GM23248 (cell line): ENCODE results near the gene IRF2BP1. TPM values are rescaled to one million over a fixed set of nuclear protein-coding genes. Genes with fewer than 3 reads are reported as not detected.

Experiments
- DNase-seq: peaks from one replicate; pipeline ENCODE4 v3.0.0-alpha.2; 2015
- H2AFZ ChIP-seq: fragments of 200-600 bp; sonication (generic); 2 replicates; pipeline ENCODE4 v1.6.1; 2016; ENCODE audit warnings: antibody characterized with exemption
- H3F3A ChIP-seq: fragments of 200-600 bp; sonication (generic); 2 replicates; pipeline ENCODE4 v1.6.1; 2016; ENCODE audit warnings: mild to moderate bottlenecking, antibody characterized with exemption, mixed run types; ENCODE audit not compliant: insufficient read depth
- H3K27ac ChIP-seq: fragments of 200-600 bp; sonication (generic); 2 replicates; pipeline ENCODE4 v1.5.1; 2016; ENCODE audit warnings: mild to moderate bottlenecking
- H3K27me3 ChIP-seq: fragments of 200-600 bp; sonication (generic); replicated peaks from 2 replicates; pipeline ENCODE4 v1.6.1; 2016; ENCODE audit warnings: mild to moderate bottlenecking; ENCODE audit not compliant: insufficient read depth
- H3K36me3 ChIP-seq: fragments of 200-600 bp; sonication (generic); 2 replicates; pipeline ENCODE4 v1.6.1; 2016; ENCODE audit warnings: low read depth, mild to moderate bottlenecking
- H3K4me1 ChIP-seq: fragments of 200-600 bp; sonication (generic); 2 replicates; pipeline ENCODE4 v1.6.1; 2016; ENCODE audit warnings: mild to moderate bottlenecking; ENCODE audit not compliant: insufficient read depth
- H3K4me2 ChIP-seq: fragments of 200-600 bp; sonication (generic); one replicate; pipeline ENCODE4 v1.6.1; 2016; ENCODE audit warnings: mild to moderate bottlenecking; ENCODE audit not compliant: unreplicated experiment
- H3K4me3 ChIP-seq: fragments of 200-600 bp; sonication (generic); 2 replicates; pipeline ENCODE4 v1.5.1; 2016; ENCODE audit warnings: mild to moderate bottlenecking
- H3K79me2 ChIP-seq: fragments of 200-600 bp; sonication (generic); 2 replicates; pipeline ENCODE4 v1.6.1; 2016; ENCODE audit warnings: mild to moderate bottlenecking; ENCODE audit not compliant: insufficient read depth
- H3K9ac ChIP-seq: fragments of 200-600 bp; sonication (generic); 2 replicates; pipeline ENCODE4 v1.6.1; 2016; ENCODE audit warnings: mild to moderate bottlenecking
- H3K9me2 ChIP-seq: fragments of 200-600 bp; sonication (generic); 2 replicates; pipeline ENCODE4 v1.6.1; 2016; ENCODE audit warnings: mixed run types, mild to moderate bottlenecking, moderate library complexity; ENCODE audit not compliant: insufficient read depth
- H3K9me3 ChIP-seq: fragments of 200-600 bp; sonication (generic); one replicate; pipeline ENCODE4 v1.6.1; 2017; ENCODE audit warnings: low read depth
- H4K20me1 ChIP-seq: fragments of 200-600 bp; sonication (generic); 2 replicates; pipeline ENCODE4 v1.6.0; 2016; ENCODE audit not compliant: insufficient read depth
- EZH2 ChIP-seq: fragments of 200-600 bp; sonication (generic); IDR thresholded peaks from 2 replicates; pipeline ENCODE4 v1.6.1; 2018; ENCODE audit warnings: antibody characterized with exemption, mild to moderate bottlenecking; ENCODE audit not compliant: insufficient read depth, poor library complexity, severe bottlenecking
- EZH2phosphoT487 ChIP-seq: fragments of 200-600 bp; sonication (generic); IDR thresholded peaks from 2 replicates; pipeline ENCODE4 v1.6.1; 2018; ENCODE audit warnings: antibody characterized with exemption, moderate library complexity, mild to moderate bottlenecking, low read depth; ENCODE audit not compliant: insufficient read depth
- WGBS, 2 experiments: methylation state at CpG; one replicate each; pipeline ENCODE4 v1.1.6; 2015 to 2017; ENCODE audit warnings: low lambda C conversion rate in 2 of 2, low coverage in 1 of 2; ENCODE audit errors: missing lambda C conversion rate in 2 of 2; 5-methylcytosine and 5-hydroxymethylcytosine counted together
- in situ Hi-C: fragments of 300-500 bp; cut with MboI; formaldehyde crosslinking; loops from 2 replicates; pipeline ENCODE4 v1.15.0; 2020
- polyA plus RNA-seq: library from polyadenylated mRNA; unstranded; fragments of >200 nt; fragmentation: Nextera tagmentation; extraction: Ambion mirVana; gene quantifications from 2 replicates; pipeline ENCODE4 v1.2.1, GENCODE V29; 2016
- total RNA-seq: library from RNA; depleted of rRNA; stranded (reverse); fragments of >200 nt; shearing (Covaris generic); gene quantifications from 2 replicates; pipeline ENCODE4 v1.2.3, GENCODE V29; 2014

The IRF2BP1 gene
- total and polyA plus RNA-seq, 2 experiments from 2014 or later: 8.6 to 53.8 TPM

DNA sequence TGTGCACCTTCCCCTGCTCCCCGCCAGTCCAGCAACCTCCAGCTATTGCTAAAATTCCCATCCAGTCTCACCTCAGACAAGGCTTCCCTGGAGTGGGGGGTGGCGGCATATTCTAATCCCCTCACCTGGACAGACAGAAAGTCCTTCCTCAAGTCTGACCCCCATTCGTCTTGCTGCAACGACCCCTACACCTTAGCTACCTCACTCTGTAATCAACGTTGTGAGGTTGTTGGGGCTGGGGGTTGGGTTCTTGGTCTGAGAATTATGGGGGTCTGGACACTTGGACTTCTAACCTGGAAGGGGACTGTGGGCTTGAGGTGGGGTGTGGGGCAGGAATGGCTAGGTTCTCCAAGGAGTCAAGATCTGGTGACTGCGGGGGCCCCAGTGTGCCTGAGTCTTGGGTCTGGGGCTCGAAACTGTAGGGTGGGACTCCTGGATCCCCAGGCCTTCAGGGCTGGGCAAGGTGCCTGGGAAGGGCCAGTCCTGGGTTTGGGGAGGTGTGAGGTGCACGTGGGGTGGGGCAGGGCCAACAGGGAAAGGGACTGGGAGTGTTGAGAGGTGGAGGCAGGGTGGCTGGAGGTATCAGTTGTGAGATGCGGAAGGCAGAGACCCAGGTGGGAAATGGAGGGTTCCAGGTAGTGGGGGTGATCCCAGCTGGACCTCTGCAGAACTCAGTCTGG is 20.5 kb downstream of the IRF2BP1 start:
- Histone ChIP-seq H3K27me3 (peaks cover 27% of the 10 kb centered on the region), H2AFZ (no peak overlapping the region), H3K27ac (no peak overlapping the region), H3K4me1 (peaks cover 10% of the 10 kb centered on the region; the same call in 1 of the 2 replicates), H3K9ac (no peak overlapping the region), H3K9me3 (no peaks in the 10 kb centered on the region), H3K4me3 (no peak overlapping the region), H3K4me2 (no peak overlapping the region), H3F3A (peaks cover 10% of the 10 kb centered on the region; the same call in 1 of the 2 replicates), H3K79me2 (peaks cover 22% of the 10 kb centered on the region), H3K36me3 (0 out of 2 replicates have a peak, but pooled peaks cover 5% of the 10 kb centered on the region), H3K9me2 (no peaks in the 10 kb centered on the region), H4K20me1 (no peaks in the 10 kb centered on the region)
- WGBS, 2 experiments: 70 to 71% methylated on average over 9 of the region's 9 CpGs
- TF ChIP-seq EZH2 (no peak), EZH2phosphoT487 (no peak)
- DNase-seq: no peak
- in situ Hi-C loops: no loop called here

DNA sequence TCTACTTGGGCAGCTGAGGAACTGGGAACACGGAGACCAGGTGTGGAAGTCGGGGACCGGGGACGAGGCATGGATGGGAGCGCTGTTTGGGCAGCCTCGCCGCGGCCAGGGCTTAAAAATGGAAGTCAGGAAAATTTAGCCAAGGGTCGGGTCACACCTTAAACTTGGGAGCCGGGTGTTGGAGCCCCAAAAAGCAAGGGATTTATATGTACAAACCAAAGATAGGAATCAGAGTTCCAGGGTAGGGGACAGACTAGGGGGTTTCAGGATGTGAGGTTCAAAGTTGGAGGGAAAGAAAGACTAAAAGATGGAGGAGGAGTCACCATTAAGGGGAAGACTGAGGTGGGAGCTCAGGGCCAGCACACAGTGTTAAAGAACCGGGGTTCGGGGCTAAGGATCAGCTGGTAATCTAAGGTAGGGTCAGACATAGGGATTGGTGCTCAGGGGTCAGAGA is 21.3 kb downstream of the IRF2BP1 start:
- Histone ChIP-seq H3K9ac (no peak overlapping the region), H3F3A (peaks cover 10% of the 10 kb centered on the region; the same call in 1 of the 2 replicates), H2AFZ (peak overlapping the region; percentile 91; the same call in 1 of the 2 replicates), H3K9me2 (no peaks in the 10 kb centered on the region), H3K9me3 (no peaks in the 10 kb centered on the region), H3K4me2 (no peak overlapping the region), H3K27ac (no peak overlapping the region), H3K36me3 (0 out of 2 replicates have a peak, but pooled peaks cover 5% of the 10 kb centered on the region), H3K27me3 (peaks cover 27% of the 10 kb centered on the region), H3K4me1 (peaks cover 10% of the 10 kb centered on the region; the same call in 1 of the 2 replicates), H3K79me2 (peaks cover 30% of the 10 kb centered on the region), H4K20me1 (no peaks in the 10 kb centered on the region), H3K4me3 (no peak overlapping the region)
- WGBS, 2 experiments: 18 to 20% methylated on average over 12 of the region's 12 CpGs
- in situ Hi-C loops: no loop called here
- no peak for DNase-seq
- no peak for TF ChIP-seq EZH2phosphoT487
- peak; percentile 92 for TF ChIP-seq EZH2

GRCh38 chr19:45863840-45864628 is 21.9 kb downstream of the IRF2BP1 start, which contains the start of gene FOXA3:
FOXA3 (plus strand) TSS chr19:45864326; CDS start chr19:45864457, 131 bp downstream.
- Histone ChIP-seq H3K27ac (no peak within 1 kb of the TSS), H3K4me1 (peaks cover 10% of the 10 kb centered on the region; the same call in 1 of the 2 replicates), H3K4me2 (peak within 1 kb of the TSS; percentile 72), H3K9ac (no peak within 1 kb of the TSS), H3K9me2 (no peaks in the 10 kb centered on the region), H3K36me3 (peaks cover 10% of the 10 kb centered on the region; the same call in 1 of the 2 replicates), H4K20me1 (no peaks in the 10 kb centered on the region), H3K27me3 (peaks cover 27% of the 10 kb centered on the region), H3F3A (peaks cover 10% of the 10 kb centered on the region; the same call in 1 of the 2 replicates), H3K4me3 (peak within 1 kb of the TSS; percentile 61), H3K9me3 (no peaks in the 10 kb centered on the region), H2AFZ (peak within 1 kb of the TSS; percentile 91), H3K79me2 (peaks cover 36% of the 10 kb centered on the region)
- peak; percentile 62 for DNase-seq
- WGBS, 2 experiments: 5% methylated on average over 35 to 58 of the region's 71 CpGs
- in situ Hi-C loops: no loop called here
- TF ChIP-seq EZH2phosphoT487 (no peak; the same call in 1 of the 2 replicates), EZH2 (peak; percentile 91)

- WGBS, 2 experiments: 1 to 2% methylated on average over 21 to 22 of the region's 22 CpGs
- in situ Hi-C loops: no loop called here
- Histone ChIP-seq H3K4me1 (peaks cover 10% of the 10 kb centered on the region; the same call in 1 of the 2 replicates), H3K4me3 (peak overlapping the region; percentile 61), H3K9me3 (no peaks in the 10 kb centered on the region), H3K27me3 (peaks cover 27% of the 10 kb centered on the region), H3K36me3 (peaks cover 10% of the 10 kb centered on the region; the same call in 1 of the 2 replicates), H4K20me1 (no peaks in the 10 kb centered on the region), H3K27ac (no peak overlapping the region), H3F3A (peaks cover 10% of the 10 kb centered on the region; the same call in 1 of the 2 replicates), H3K9ac (no peak overlapping the region), H2AFZ (peak overlapping the region; percentile 91), H3K79me2 (peaks cover 42% of the 10 kb centered on the region), H3K4me2 (peak overlapping the region; percentile 72), H3K9me2 (no peaks in the 10 kb centered on the region)
- TF ChIP-seq EZH2 (no peak), EZH2phosphoT487 (0 out of 2 replicates have a peak, but pooled peaks have one; percentile 35)
- DNase-seq: no peak
Measured at GRCh38 chr19:45863335-45863839, 22.6 kb downstream of the IRF2BP1 start.
